Stimulated activated CD8-positive, alpha-beta memory T cell treated with anti-CD3 and anti-CD28 coated beads, Interleukin-7, amount 100 ng/mL, for 1 hour (primary cell): ENCODE results near the gene DLGAP1.
"Not testable (repeated sequence)": the region's sequence is repeated elsewhere in the genome, so short reads cannot be mapped to it uniquely, and the experiment has no call there.

ENCODE experiments used
- DNase-seq, 2 donors: peaks; one replicate each; pipeline ENCODE4 v3.0.0-alpha.2; 2020; ENCODE audit warnings: low read depth in 2 of 2

DLGAP1 gene

DNA sequence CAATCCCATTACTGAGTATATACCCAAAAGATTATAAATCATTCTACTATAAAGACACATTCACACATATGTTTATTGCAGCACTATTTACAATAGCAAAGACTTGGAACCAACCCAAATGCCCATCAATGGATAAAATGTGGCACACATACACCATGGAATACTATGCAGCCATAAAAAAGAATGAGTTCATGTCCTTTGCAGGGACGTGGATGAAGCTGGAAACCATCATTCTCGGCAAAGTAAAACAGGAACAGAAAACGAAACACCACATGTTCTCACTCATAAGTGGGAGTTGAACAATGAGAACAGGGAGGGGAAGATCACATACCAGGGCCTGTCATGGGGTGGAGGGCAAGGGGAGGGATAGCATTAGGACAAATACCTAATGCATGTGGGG lies 167.8 kb downstream of the DLGAP1 start:
- DNase-seq = not testable (repeated sequence)

DNA sequence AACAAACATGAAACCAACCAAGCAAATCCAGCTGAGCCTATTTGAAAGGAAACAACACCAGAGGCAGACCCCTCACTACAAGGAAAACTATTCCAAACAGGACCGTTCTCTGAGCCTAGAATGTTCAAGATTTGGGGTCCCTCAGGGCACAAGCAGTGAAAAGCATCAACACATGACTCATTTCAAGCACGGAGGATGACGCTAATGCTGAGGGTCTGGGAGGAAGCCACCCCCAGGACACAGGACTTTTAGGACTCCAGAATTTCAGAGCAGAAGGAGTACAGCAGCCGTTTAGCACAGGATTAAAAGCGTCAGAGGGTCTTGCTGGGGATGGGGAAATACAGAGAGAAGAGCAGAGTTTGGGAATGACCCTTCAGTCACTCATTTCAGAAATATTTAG lies 168.9 kb downstream of the DLGAP1 start:
- DNase-seq = no peak

DNA sequence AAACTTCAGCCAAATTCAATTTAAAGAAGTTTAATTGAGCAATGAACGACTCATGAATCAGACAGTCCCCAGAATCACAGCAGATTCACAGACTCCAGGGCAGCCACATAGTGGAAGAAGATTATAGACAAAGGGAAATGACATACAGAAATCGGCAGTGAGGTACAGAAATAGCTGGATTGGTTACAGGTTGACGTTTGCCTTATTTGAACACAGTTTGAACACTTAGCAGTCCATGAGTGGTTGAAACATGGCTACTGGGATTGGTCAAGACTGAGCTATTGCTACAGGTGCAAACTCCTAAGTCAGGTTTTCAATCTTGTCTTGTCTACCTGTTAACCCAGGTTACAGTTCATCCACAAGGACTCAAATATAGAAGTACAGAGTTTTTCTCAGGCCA lies 169.6 kb downstream of the DLGAP1 start:
- no peak for DNase-seq

DNA sequence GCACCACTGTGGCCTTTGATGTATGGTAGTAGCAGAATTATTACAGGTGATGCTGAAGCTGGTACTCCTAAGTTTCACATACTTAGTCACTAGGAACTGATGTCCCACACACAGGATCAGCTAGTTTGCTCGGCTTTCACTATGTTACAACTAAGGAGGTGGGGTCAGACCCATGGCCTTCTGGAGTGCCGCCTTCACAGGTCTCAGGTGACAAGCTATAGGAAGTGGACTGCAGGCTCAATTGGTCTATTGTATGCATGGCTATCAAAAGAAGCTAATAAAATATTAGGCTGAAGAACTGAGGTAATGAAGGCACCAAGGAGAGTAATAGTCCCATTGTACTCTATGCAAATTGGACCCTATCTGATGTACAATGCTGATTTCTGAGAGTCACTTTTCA lies 170.6 kb downstream of the DLGAP1 start:
- DNase-seq = no peak

DNA sequence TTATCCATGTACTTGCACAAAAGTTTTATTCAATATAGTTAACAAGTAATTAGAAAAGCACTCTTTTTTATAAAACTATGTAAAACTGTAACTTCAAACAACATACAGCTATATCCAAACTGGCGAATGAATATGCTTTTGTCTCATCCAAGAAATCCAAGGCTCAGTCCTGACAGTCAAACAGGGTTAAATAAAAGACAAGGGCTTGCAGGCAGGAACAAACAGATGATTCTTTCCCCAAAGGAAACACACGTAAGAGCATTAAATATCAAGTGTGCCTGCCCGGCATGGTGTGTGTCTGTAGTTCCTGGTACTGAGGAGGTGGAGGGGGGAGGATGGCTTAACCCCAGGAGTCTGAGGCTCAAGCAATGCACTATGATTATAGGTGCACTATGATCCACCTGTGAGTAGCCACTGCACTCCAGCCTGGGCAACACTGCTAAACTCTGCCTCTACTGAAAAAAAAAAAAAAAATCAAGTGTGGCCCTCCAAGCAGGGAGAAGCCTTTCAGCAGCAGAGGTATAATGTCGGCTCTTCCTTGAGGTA lies 171.3 kb downstream of the DLGAP1 start:
- no peak for DNase-seq

DNA sequence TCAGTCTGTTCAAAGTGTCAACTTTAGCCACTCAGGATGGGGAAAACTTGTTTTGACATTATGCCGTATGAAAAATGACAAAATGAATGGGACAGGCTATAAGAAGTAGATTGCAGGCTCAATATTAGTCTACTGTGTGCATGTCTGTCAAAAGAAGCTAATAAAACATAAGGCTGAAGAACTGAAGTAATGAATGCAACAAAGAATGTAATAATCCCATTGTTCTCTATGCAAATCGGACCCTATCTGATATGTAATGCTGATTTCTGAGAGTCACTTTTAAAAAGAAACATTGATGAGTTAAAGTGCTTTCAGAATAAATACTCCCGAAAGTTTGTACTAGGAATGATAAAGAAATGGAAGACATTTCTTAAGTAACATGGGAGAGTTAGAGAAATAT lies 172.2 kb downstream of the DLGAP1 start:
- DNase-seq = no peak

DNA sequence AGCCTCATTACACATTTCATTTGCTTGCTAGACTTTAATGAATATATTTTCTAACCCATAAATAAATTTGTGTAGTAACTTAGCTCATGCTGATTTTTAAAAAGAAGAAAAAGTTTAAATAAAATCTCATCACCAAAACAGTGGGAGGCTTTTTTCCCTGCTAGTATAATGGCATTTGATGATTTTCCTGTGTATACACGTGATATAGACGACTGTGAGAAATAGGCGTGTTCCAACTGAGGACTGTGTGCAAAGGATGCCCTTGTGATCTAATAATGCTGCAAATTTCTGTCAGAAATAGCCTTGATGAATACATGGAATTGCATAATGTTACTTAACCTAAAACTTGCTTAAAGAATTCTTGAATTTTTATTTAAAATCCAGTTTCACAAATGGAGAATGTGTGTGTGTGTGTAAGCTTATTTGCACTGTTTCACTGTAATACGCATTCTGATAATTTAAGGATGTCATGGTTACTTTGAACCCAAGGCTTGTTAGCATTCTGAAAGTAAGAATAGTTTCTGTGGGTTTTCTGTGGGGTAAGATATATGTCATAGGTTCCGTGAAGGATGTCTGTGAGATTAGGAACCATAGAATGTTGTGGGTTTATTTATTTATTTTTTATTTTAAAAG lies 178.0 kb downstream of the DLGAP1 start:
- no peak for DNase-seq

DNA sequence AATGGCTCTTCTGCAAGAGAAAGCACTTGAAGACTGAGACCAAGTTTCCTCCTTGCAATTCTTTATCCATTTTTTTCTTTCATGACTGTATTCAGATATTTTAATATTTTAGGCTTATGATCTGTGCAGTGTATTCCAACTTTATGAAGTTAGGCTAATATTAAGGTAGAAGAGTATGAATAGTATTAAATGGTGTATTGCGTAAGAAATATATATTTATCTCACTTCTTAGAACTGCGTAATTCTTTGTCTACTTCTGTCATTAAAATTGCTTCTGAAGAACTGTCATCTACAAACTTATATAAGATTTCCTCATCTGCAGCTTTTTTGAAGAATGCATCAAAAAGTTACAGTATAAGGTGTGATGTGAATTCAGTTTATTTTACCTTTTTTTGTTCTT lies 183.2 kb downstream of the DLGAP1 start:
- DNase-seq = no peak

DNA sequence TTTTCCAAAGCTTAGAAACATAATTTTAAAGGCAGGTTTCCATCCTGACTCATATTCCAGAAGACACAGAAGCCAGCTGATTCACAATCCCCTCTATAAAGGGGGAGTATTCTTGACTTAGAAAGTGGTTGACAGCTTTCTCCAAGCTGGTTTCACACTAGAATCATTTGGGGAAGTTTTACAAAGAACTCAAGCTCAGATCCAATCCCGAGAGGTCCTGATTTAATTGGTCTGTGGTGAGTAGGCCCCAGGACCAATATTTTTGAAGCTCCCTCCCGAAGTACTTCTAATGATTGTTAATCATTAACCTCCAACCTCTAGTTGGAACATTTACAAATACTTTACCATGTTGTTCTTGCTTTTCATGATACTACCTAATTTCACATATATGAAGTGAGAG lies 184.1 kb downstream of the DLGAP1 start:
- no peak for DNase-seq

DNA sequence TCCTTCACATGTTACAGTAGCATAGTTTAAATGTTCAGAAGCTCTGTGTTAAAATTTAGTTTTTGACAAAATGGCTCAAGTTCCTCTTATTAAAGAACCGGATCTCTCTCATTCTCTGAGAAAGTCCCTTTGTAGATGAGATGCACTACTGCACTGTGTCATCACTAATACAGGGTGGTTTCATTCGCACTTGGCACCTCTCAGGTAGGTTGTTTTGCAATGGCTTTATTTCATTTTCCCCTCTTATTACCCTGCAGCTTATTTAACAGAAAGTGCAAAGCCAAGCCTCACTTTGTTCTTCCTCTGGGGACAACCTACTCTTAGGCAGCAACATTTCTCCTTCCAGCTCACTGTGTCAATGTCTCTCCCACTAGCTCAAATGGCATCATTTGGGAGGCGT lies 185.1 kb downstream of the DLGAP1 start:
- DNase-seq = no peak

DNA sequence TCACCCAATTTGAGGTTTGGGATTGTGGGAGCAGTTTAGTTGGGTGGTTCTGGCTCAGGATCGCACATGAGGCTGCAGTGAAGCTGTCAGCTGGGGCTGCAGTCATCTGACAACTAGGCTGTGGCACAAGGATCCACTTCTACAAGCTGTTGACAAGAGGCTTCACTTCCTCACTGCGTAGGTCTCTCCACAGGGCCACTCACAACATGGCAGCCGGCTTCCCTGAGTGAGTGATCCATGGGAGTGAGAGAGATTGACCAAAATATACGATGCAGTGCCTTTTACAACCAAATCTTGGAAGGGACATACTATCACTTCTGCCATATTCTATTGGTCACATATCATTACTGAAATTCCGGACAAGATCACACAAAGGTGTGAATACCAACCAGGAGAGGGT lies 187.5 kb downstream of the DLGAP1 start:
- no peak for DNase-seq

DNA sequence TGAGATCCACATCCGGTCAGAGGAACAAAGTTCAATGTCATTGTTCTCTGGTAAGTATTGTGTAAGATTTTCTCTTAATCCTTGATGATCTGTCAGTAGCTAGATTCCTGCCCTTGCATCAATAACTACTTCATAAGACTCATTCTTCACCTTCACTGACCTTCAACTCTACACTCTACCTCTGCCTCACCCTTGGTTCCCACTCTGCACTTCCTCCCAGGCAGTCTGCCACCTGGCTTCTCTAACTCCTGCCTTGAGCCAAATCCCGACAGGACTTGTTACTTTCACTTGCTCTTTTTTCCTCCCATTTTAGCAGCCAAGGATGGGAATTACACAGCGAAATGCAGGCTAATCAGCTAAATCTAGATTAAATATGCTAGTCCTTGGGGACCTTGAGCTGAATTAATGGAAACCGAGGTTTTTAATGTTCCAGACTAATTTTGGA lies 190.7 kb downstream of the DLGAP1 start:
- no peak for DNase-seq

DNA sequence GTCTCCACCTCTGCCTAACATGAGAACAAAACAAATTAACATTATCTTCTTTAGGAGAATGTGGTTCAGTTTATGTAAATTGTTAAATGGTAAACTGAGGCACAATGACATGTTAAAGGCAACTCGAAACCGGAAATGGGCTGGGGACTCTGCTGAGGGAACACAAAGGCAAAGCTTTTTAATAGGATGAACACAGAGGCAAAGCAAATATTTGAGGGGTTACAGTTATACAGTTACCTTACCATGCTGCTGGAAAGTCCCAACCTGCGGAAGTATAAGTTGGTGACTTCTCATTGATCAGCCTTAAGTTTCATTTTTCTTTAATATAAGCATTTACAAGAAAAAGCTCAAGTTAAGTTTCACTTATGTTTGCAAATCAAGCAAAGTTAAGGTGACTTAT lies 195.0 kb downstream of the DLGAP1 start:
- no peak for DNase-seq

DNA sequence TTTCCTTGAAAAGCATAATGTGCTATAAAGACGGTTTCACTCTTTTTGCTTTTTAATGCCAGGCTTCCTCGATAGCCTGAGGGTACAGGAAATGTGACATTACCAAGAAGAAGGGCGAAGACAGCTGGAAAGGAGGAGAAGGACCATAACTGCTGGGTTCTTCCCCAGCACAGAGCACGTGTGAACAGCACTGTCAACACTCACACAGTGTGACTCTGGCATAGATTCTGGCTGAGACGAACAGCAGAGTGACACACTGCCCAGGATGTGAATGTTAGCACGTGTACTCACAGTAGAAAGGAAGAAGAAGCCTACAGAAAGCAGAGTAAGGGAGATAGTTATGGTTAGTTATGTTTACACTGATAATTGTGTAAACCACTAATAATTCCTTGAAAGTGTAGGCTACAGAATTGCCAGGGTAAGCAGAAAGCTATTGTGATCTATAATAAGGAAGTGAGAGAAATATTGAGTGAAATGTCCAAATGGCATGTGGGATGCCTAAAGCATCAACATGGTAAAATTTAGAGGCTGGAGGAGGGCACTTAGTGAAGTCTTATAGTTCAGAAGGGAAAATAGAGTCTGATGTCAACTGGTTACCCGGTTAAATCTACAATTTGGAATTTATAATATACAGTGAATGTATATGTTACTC lies 198.2 kb downstream of the DLGAP1 start:
- DNase-seq = no peak

DNA sequence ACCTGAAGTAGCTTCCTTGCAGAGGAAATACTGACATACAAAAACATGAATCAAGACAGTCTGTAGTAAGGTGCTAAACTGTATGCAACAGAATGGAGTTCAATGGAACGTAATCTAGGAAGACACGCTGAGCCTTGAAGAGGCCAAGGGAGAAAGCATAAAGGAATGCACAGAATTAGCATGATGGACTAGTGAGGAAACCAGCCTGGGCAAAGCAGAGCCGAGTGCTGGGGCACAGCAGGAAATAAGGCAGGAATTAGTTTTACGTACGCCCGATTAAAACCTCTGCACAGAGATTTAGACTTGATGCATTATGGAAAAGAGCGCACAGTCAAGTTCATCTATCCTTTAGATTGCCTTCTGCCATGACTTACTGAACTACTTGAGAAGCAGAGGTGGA lies 200.3 kb downstream of the DLGAP1 start:
- no peak for DNase-seq

DNA sequence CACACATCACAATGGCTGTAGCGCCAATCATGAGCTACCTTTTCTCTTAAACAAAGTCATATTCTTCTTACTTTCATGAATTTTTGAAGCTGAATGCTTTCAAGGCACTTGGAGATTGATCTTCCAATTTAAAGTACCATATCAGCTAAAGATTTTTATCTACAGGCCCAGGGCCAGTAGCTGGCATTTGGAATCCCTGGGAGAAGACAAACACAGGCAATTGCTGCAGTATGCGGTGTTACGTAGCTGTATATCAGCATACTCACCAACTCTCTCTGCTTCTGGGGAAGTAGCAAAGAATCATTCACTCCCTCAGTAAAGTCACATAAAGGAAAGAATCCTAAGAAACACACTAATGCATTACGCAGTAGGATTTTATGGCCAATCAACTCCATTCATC lies 202.3 kb downstream of the DLGAP1 start:
- no peak for DNase-seq

DNA sequence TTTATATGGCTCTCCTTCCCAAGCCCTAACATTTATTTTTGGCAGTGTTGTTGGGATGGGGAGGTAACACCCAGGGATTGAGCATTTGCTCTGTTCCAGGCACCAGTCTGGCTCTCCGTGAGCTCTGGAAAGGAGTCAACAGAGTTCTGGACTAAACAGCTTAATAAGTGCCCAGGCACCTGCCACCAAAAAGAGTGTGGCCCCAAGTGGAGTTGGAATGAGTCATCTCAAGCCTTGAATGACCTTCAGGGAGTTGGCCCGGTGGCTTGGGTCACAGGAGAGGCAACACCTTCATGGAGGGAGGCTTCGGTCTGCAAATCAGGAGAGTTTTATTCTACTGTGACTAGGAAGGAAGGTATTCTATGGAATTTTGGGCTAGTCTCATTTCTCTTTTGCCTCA lies 203.2 kb downstream of the DLGAP1 start:
- no peak for DNase-seq

DNA sequence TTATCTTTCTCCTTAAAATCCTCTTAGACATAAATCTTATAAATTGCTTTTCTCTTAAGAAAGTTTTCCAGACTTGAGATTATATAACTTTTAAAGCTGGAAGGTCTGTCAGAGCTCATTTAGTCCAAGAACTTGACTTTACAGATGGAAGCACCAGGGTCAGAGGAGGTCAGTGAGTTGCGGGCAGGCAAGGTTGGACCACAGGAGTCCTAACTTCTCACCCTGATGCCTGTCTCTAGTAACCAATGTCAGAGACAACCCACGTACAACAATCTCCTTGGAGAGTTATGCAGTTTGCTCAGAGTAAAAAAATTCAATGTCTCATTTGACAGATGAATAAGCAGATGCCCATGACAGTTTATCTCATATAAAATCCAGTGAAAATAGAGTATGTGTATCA lies 203.9 kb downstream of the DLGAP1 start:
- no peak for DNase-seq

DNA sequence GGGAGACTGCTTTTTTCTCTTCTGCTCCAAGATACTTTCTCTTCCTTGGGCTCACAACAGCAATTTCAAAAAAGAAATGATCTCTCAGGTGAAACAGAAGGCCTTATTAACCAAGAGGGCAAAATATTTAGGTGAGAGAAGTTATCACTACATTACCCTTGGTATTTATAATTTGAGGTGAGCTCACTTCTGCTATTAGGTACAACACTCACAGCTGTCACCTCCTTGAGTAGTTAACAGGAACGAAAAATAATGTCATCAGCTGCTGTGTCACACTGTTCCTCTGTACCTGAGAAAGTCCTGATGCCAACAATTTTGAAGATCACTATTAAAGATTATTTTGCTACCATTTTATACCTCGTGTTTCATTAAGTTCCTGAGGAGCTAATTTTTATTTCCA lies 205.0 kb downstream of the DLGAP1 start:
- no peak for DNase-seq

DNA sequence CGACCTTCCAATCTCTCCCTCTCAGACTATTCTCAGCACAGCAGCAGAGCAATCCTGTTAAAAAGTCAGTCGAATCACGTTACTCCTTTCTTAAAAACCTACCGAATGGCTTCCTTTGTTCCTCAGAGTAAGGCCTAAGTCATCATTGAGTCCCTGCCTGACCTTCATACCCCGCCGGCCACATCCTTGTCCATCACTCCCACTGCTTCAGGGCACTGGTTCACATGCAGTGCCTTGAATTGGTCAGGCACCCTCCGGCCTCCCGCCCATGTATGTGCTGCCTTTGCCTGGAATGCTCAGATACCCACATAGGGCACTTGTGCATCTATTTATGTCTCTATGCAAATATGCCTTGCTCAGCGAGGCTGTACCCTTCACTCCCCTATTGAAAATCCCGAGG lies 206.4 kb downstream of the DLGAP1 start:
- DNase-seq = no peak

DNA sequence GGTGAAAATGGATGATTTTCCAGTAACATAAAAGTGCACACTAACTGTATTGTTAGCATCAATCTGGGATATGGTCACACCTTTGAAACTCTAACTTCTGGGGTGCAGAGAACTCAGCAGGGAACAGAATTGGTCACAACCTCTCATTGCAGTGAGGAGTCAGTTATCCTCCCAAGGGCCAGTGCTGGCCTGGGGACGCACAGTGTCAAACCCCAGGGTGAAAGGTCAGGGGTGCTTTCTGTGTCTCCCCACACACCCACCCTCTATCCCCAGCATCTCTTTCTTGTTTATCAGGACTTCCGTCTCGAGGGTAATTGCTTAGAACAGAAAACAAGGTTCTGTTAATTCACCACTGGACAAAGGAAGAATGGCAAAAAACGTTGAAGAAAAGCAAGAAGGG lies 208.7 kb downstream of the DLGAP1 start:
- no peak for DNase-seq

DNA sequence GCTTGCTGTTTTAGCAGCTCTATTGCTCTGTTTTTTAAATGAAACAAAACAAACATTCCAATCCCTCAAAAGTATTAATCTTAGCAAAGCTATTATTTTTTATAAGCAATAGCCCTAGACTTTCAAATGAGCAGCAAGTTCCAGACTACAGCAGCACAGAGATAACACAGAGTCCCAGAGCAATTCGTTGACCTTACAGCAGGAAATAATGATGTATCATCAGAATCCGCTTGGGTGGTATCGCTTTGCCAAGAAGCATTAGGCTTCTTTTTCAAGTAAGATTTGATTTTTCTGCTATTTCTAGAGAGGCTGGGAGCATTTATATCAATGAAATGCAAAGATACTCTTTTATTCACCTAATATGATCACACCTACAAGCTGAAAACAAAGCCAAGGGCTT lies 209.7 kb downstream of the DLGAP1 start:
- DNase-seq = no peak

DNA sequence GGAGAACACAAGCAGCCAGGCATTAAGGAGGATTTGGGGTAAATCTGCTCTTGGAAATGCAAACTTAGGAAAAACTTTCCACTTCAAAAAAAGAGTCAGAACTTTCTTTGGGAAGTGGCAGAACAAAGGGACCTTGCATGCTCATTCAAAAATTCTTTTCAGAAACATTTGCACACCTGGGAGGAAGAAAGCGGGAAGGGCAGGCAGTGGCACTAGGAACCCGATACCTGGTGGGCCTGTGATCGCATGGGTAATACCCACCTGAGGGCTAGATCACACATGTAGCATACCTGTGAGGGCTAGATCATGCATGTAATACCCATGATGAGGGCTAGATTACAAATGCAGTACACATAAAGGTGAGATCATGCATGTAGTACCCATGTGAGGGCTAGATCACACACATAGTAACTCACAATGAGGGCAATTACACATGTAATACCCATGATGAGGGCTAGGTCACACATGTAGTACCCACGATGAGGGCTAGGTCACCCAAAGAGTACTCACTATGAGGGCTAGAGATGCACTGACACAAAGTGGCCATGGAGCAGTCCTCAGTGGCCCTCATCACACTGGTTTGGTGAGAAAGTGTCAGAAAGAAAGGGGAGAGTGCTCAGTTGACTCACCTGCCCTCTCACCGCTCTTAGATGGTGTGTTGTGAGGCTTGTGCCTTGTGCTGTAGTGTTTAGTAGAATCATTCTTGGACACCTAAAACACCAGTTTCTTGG lies 212.5 kb downstream of the DLGAP1 start:
- DNase-seq = no peak
